H9 (cell line): Measurements from ENCODE around the gene PPM1B. TPM values are rescaled to one million over a fixed set of nuclear protein-coding genes. Genes with fewer than 3 reads are reported as not detected.
A peak's percentile ranks its signal among the peaks of the same experiment; 100 is the strongest.

Experiments used
- DNase-seq: peaks from one replicate; pipeline ENCODE4 v3.0.0-alpha.2; 2017
- H2AFZ ChIP-seq: one replicate; pipeline ENCODE4 v1.6.1; 2013; ENCODE audit warnings: mild to moderate bottlenecking, low read length, control low read depth, moderate library complexity
- H2AK5ac ChIP-seq: 2 replicates; pipeline ENCODE4 v1.6.1; 2013; ENCODE audit warnings: low read length, control low read depth, mixed read lengths; ENCODE audit not compliant: insufficient read length
- H2BK120ac ChIP-seq: one replicate; pipeline ENCODE4 v1.6.1; 2013; ENCODE audit warnings: low read depth, mild to moderate bottlenecking, low read length, control low read depth, inconsistent platforms; ENCODE audit not compliant: poor library complexity, severe bottlenecking
- H2BK12ac ChIP-seq: 2 replicates; pipeline ENCODE4 v1.6.1; 2013; ENCODE audit warnings: low read length, control low read depth, mixed read lengths, low read depth; ENCODE audit not compliant: insufficient read length
- H2BK15ac ChIP-seq: 2 replicates; pipeline ENCODE4 v1.6.1; 2013; ENCODE audit warnings: low read depth, low read length, control low read depth
- H2BK20ac ChIP-seq: one replicate; pipeline ENCODE4 v1.6.1; 2013; ENCODE audit warnings: low read depth, mild to moderate bottlenecking, low read length, control low read depth, inconsistent platforms; ENCODE audit not compliant: poor library complexity, severe bottlenecking
- H2BK5ac ChIP-seq: 2 replicates; pipeline ENCODE4 v1.6.1; 2013; ENCODE audit warnings: low read length, control low read depth, mixed read lengths; ENCODE audit not compliant: insufficient read length
- H3K14ac ChIP-seq: 2 replicates; pipeline ENCODE4 v1.6.1; 2013; ENCODE audit warnings: low read length, control low read depth; ENCODE audit not compliant: insufficient read depth
- H3K18ac ChIP-seq: 2 replicates; pipeline ENCODE4 v1.6.1; 2013; ENCODE audit warnings: low read depth, mild to moderate bottlenecking, mixed read lengths, low read length, control low read depth; ENCODE audit not compliant: insufficient read length
- H3K23ac ChIP-seq: 2 replicates; pipeline ENCODE4 v1.6.1; 2013; ENCODE audit warnings: low read length, control low read depth, mixed read lengths, low read depth; ENCODE audit not compliant: insufficient read length
- H3K23me2 ChIP-seq: 2 replicates; pipeline ENCODE4 v1.6.1; 2013; ENCODE audit warnings: low read depth, mild to moderate bottlenecking, mixed read lengths, low read length, control low read depth; ENCODE audit not compliant: insufficient read length, poor library complexity, severe bottlenecking
- H3K27ac ChIP-seq: 2 replicates; pipeline ENCODE4 v1.5.1; 2013; ENCODE audit warnings: low read length, control low read depth, mixed read lengths, low read depth; ENCODE audit not compliant: insufficient read length
- H3K27me3 ChIP-seq: 2 replicates; pipeline ENCODE4 v1.6.1; 2013; ENCODE audit warnings: low read length, control low read depth, inconsistent platforms; ENCODE audit not compliant: insufficient read depth
- H3K4ac ChIP-seq: 2 replicates; pipeline ENCODE4 v1.6.1; 2013; ENCODE audit warnings: low read depth, mild to moderate bottlenecking, control low read depth, inconsistent platforms, low read length, moderate library complexity
- H3K4me1 ChIP-seq: 2 replicates; pipeline ENCODE4 v1.6.1; 2013; ENCODE audit warnings: low read length, control low read depth, inconsistent platforms; ENCODE audit not compliant: insufficient read depth
- H3K4me2 ChIP-seq: 2 replicates; pipeline ENCODE4 v1.6.1; 2013; ENCODE audit warnings: low read length, control low read depth, mixed read lengths; ENCODE audit not compliant: insufficient read length, insufficient read depth
- H3K56ac ChIP-seq: 2 replicates; pipeline ENCODE4 v1.6.1; 2013; ENCODE audit warnings: low read depth, mild to moderate bottlenecking, mixed read lengths, low read length, control low read depth; ENCODE audit not compliant: insufficient read length
- H3K79me1 ChIP-seq: 2 replicates; pipeline ENCODE4 v1.6.1; 2013; ENCODE audit warnings: low read depth, mild to moderate bottlenecking, moderate library complexity, low read length, control low read depth, inconsistent platforms; ENCODE audit not compliant: insufficient read depth, poor library complexity, severe bottlenecking
- H3K79me2 ChIP-seq: 2 replicates; pipeline ENCODE4 v1.6.1; 2013; ENCODE audit warnings: low read length, control low read depth, inconsistent platforms; ENCODE audit not compliant: insufficient read depth
- H3K9ac ChIP-seq: 2 replicates; pipeline ENCODE4 v1.6.1; 2013; ENCODE audit warnings: low read length, control low read depth, mixed read lengths; ENCODE audit not compliant: insufficient read length; ENCODE audit errors: extremely low read depth
- H3K9me3 ChIP-seq: one replicate; pipeline ENCODE4 v1.6.1; 2013; ENCODE audit warnings: low read depth, low read length, inconsistent platforms; ENCODE audit not compliant: control insufficient read depth
- H3T11ph ChIP-seq: one replicate; pipeline ENCODE4 v1.6.1; 2013; ENCODE audit warnings: mild to moderate bottlenecking, low read length, control low read depth, inconsistent platforms
- H4K20me1 ChIP-seq: one replicate; pipeline ENCODE4 v1.6.1; 2013; ENCODE audit not compliant: control insufficient read depth, insufficient read length, insufficient read depth
- H4K5ac ChIP-seq: 2 replicates; pipeline ENCODE4 v1.6.1; 2013; ENCODE audit warnings: low read depth, mild to moderate bottlenecking, mixed read lengths, low read length, control low read depth; ENCODE audit not compliant: insufficient read length
- H4K8ac ChIP-seq: replicated peaks from 2 replicates; pipeline ENCODE4 v1.6.1; 2013; ENCODE audit warnings: low read length, control low read depth, mixed read lengths, low read depth; ENCODE audit not compliant: insufficient read length
- H4K91ac ChIP-seq: 2 replicates; pipeline ENCODE4 v1.6.1; 2013; ENCODE audit warnings: low read depth, mild to moderate bottlenecking, moderate library complexity, mixed read lengths, low read length, control low read depth; ENCODE audit not compliant: insufficient read length
- H3K27ac Mint-ChIP-seq, 3 experiments: 2 replicates in 2 of 3; 3 replicates in 1 of 3; pipeline ENCODE4 v1.8.0; 2020 to 2021; ENCODE audit warnings: mixed read lengths in 3 of 3, mild to moderate bottlenecking in 1 of 3, moderate library complexity in 1 of 3
- H3K27me3 Mint-ChIP-seq: 2 replicates; pipeline ENCODE4 v1.8.0; 2021; ENCODE audit warnings: low read depth, mild to moderate bottlenecking, moderate library complexity, mixed read lengths
- H3K36me3 Mint-ChIP-seq, 3 experiments: 2 replicates in 2 of 3; 3 replicates in 1 of 3; pipeline ENCODE4 v1.8.0; 2020 to 2021; ENCODE audit warnings: low read depth in 3 of 3, mixed read lengths in 3 of 3; ENCODE audit not compliant: insufficient read depth in 1 of 3
- H3K4me1 Mint-ChIP-seq, 2 experiments: 2 replicates each; pipeline ENCODE4 v1.8.0; 2020; ENCODE audit warnings: mixed read lengths in 2 of 2
- H3K4me3 Mint-ChIP-seq, 2 experiments: 2 replicates in 1 of 2; 3 replicates in 1 of 2; pipeline ENCODE4 v1.8.0; 2020 to 2021; ENCODE audit warnings: mild to moderate bottlenecking in 2 of 2, mixed read lengths in 2 of 2, moderate library complexity in 1 of 2
- H3K9me3 Mint-ChIP-seq, 2 experiments: 2 replicates in 1 of 2; 3 replicates in 1 of 2; pipeline ENCODE4 v1.8.0; 2020; ENCODE audit warnings: mild to moderate bottlenecking in 2 of 2, mixed read lengths in 2 of 2, moderate library complexity in 1 of 2
- CTCF ChIP-seq: fragments of 200-600 bp; sonication (generic); conservative IDR thresholded peaks from 3 replicates; pipeline ENCODE4 v1.8.0; 2021; ENCODE audit warnings: antibody characterized with exemption, mild to moderate bottlenecking
- WGBS: extraction: QIAGEN DNeasy Blood & Tissue Kit; methylation state at CpG from one replicate; pipeline ENCODE4 v1.1.7; 2013; ENCODE audit warnings: missing lambda C conversion rate, low lambda C conversion rate, mixed read lengths; ENCODE audit not compliant: insufficient read length; ENCODE audit errors: extremely low coverage; 5-methylcytosine and 5-hydroxymethylcytosine counted together
- total RNA-seq: library from RNA; stranded (reverse); gene quantifications from 2 replicates; pipeline ENCODE4 v1.2.1, GENCODE V29; 2021

The PPM1B gene
- total RNA-seq, 1 experiment from 2014 or later: 156 TPM

- no peaks in the 10 kb centered on the region for H3K27me3 ChIP-seq
- peaks cover 47% of the 10 kb centered on the region for H3K79me2 ChIP-seq
- no peak for TF ChIP-seq CTCF
- no peak overlapping the region for H2AFZ ChIP-seq
- no peak overlapping the region for H3K23ac ChIP-seq
- no peak overlapping the region for H3K4me2 ChIP-seq
- no peak overlapping the region for H3K18ac ChIP-seq
- no peak overlapping the region for H4K8ac ChIP-seq
- H2BK5ac ChIP-seq: no peak overlapping the region
- Mint-ChIP-seq H3K4me3 (no peak overlapping the region), H3K4me1 (peaks cover 34 to 40% of the 10 kb centered on the region in 2 experiments), H3K36me3 (peaks cover 21 to 46% (median 29%) of the 10 kb centered on the region in 3 experiments; a peak in 6 of 7 replicates), H3K27me3 (no peaks in the 10 kb centered on the region), H3K27ac (peak overlapping the region in 1 of 3 experiments; percentile 52; a peak in 1 of 7 replicates), H3K9me3 (no peaks in the 10 kb centered on the region)
- no peak overlapping the region for H3T11ph ChIP-seq
- no peak overlapping the region for H3K14ac ChIP-seq
- H4K20me1 ChIP-seq: no peaks in the 10 kb centered on the region
- H3K4me1 ChIP-seq: no peaks in the 10 kb centered on the region; the same call in 1 of the 2 replicates
- H2BK12ac ChIP-seq: no peak overlapping the region
- H2BK20ac ChIP-seq: no peak overlapping the region
- H2BK15ac ChIP-seq: no peak overlapping the region
- H3K27ac ChIP-seq: no peak overlapping the region
- no peak overlapping the region for H3K4ac ChIP-seq
- no peak for DNase-seq
- no peak overlapping the region for H3K9ac ChIP-seq
- no peak overlapping the region for H2AK5ac ChIP-seq
- H3K79me1 ChIP-seq: no peaks in the 10 kb centered on the region
- H3K56ac ChIP-seq: no peak overlapping the region
- H4K5ac ChIP-seq: no peak overlapping the region
- WGBS: no CpG with 5 or more reads among the region's 3 CpGs
- no peak overlapping the region for H4K91ac ChIP-seq
- no peaks in the 10 kb centered on the region for H3K9me3 ChIP-seq
- H3K23me2 ChIP-seq: no peaks in the 10 kb centered on the region
- no peak overlapping the region for H2BK120ac ChIP-seq
Observed at GRCh38 chr2:44203542-44203941, 34.9 kb downstream of the PPM1B start.
